Measurements from ENCODE around the gene CLBA1.
A peak's percentile ranks its signal among the peaks of the same experiment; 100 is the strongest.

CLBA1 gene

GRCh38 chr14:104968541-104969401, 16.8 kb upstream of the CLBA1 start:
- peak; percentile 85 for DNase-seq

- DNase-seq = no peak
These were observed 15.8 kb upstream of the CLBA1 start for GRCh38 chr14:104969741-104970230.

GRCh38 chr14:104970231-104971068, 15.1 kb upstream of the CLBA1 start:
- DNase-seq = peak; percentile 95

DNA sequence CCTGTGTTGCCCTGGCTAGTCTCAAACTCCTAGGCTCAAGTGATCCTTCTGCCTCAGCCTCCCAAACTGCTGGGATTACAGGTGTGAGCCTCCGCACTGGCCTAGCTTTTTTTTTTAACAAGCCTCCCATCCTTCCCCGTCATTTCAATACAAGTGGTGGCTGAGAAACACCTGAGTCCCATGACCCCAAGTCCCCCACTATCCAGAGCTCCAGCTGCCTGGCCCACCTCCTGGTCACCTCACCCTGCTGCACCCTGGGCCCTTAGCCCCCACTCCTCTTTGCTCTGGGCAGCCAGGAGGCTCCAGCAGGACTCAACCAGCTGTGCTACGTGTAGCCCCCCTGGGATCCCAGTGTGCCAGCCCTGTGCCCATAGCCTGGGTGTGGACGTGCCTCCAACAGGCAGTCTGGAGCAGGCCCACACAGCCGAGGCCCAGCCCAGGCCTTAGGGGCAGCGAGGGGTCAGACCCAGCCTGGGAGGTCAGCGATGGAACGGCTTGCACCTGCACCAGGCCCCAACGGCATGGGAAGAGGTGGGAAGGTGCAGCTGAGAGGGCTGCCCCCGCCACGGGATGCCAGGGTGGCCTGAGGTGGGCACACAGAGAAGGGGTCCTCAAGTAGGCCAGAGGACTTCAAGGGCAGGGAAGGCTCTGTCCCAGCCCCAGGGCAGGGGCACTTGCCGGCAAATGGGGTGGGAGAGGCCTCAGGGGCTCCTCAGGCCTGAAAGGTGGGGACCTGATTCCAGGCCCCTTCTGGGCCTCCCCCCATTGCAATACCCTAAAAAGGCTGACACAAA, 13.9 kb upstream of the CLBA1 start:
- DNase-seq = no peak

DNA sequence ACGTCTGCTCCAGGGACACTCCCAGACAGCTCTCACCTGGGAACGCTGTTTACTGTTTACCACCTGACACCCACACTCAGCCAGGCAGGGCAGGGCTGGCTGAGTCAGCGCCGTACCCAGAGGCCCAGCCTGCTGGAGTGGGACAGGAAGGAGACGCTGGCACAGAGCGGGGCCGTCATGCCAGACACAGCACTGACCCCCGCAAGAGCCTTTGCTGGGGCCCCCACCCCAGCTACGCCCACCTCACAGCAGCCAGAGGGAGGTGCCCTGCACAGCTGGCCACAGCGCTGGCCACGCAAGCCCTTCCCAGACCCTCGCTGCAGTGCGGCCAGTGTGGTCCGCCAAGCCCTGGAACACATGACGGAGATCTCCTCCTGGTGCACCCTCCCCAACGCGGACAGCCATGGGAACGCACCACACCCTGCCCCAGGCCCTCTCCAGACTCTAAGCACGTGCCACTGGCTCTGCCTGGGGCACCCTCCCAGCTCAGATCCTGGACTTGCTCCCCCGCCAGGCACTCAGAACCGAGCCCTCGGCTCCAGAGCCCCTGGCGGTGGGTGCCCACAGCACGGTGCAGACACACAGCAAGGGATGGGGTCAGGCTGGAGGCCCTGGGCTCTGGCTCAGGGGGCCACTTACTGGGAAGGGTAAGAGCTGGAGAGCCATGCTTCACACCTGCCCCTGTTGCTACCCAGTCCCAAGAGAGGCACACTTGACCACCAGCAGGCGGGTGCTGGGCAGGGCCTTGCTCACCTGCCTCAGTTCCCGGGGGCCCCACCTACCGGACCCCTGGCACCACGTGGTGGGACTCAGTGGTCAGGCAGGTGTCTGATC, 13.1 kb upstream of the CLBA1 start:
- DNase-seq = peak; percentile 87

DNA sequence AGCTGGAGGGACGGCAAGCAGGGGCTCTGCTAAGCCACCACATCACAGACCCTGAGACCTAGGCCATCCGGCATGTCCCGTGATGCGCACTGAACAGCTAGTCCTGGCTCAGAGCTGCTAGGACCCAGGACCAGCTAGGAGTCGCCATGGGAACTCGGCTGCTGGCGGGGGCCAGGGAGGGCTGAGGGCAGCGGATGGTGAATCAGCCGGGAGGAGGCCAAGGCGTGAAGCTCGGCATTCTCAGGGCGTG, 12.5 kb upstream of the CLBA1 start:
- peak; percentile 99 for DNase-seq

GRCh38 chr14:104973385-104974145, 12.0 kb upstream of the CLBA1 start:
- no peak for DNase-seq

DNA sequence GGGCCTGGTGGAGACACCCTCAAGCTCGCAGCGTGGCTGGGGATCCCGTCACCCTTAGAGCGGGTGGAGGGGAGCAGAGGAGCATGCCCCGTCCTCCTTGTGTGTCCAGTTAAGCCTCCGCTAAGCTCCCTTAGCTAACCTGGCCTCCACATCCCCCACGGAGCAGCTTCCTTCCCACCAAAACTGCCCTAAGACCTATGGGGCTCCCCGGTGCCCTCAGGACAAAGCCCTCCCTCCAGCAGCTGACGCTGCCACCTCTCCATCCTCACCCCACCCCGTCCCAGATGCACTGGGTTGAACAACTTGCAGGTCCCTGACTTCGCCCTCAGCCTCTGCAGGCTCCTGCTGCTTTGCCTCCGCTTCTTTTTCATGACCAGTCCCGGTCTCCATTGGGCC, 11.4 kb upstream of the CLBA1 start:
- no peak for DNase-seq

GRCh38 chr14:104974665-104975390, 10.8 kb upstream of the CLBA1 start:
- DNase-seq = no peak

GRCh38 chr14:104975481-104976197, 9.9 kb upstream of the CLBA1 start:
- peak; percentile 70 for DNase-seq

- peak; percentile 95 for DNase-seq
These were observed 9.2 kb upstream of the CLBA1 start for GRCh38 chr14:104976198-104977007.

GRCh38 chr14:104977008-104977680, 8.4 kb upstream of the CLBA1 start:
- DNase-seq = no peak

GRCh38 chr14:104977681-104978653, 7.6 kb upstream of the CLBA1 start, which contains the start of gene AHNAK2:
AHNAK2 (minus strand) TSS chr14:104978374; CDS start chr14:104978237, 137 bp downstream.
- peak; percentile 95 for DNase-seq

GRCh38 chr14:104978746-104979691, 6.6 kb upstream of the CLBA1 start:
- peak; percentile 55 for DNase-seq

GRCh38 chr14:104979758-104980610, 5.6 kb upstream of the CLBA1 start:
- DNase-seq = peak; percentile 66
